HG02870 (cell line): Measurements from ENCODE around the gene PON1.
A peak's percentile ranks its signal among the peaks of the same experiment; 100 is the strongest.

ENCODE experiments used
- ATAC-seq: cut with Tn5 transposase; IDR thresholded peaks from one replicate; pipeline ENCODE4 v1.9.1; 2021; ENCODE audit warnings: mild to moderate bottlenecking, moderate library complexity; ENCODE audit not compliant: unreplicated experiment

PON1 gene

GRCh38 chr7:95324431-95324830 lies at the start of gene PON1:
TSS of gene PON1 (minus strand) at chr7:95324532. CDS start at chr7:95324475, 57 bp downstream.
- ATAC-seq: no peak

GRCh38 chr7:95373323-95373722 lies 49.0 kb upstream of the PON1 start:
- ATAC-seq: no peak

- ATAC-seq: no peak
These were observed 43.9 kb upstream of the PON1 start for GRCh38 chr7:95368235-95368634.

- ATAC-seq: no peak
These were observed 43.3 kb upstream of the PON1 start for GRCh38 chr7:95367606-95368005.

GRCh38 chr7:95365151-95365550 lies 40.8 kb upstream of the PON1 start:
- ATAC-seq: no peak

GRCh38 chr7:95357623-95358022 lies 33.3 kb upstream of the PON1 start:
- ATAC-seq: no peak

- no peak for ATAC-seq
These were observed 18.4 kb upstream of the PON1 start for GRCh38 chr7:95342642-95343307.

- no peak for ATAC-seq
These were observed 17.7 kb upstream of the PON1 start for GRCh38 chr7:95342029-95342428.

- no peak for ATAC-seq
These were observed 16.2 kb upstream of the PON1 start for GRCh38 chr7:95340491-95340890.

- ATAC-seq: no peak
These were observed 14.5 kb upstream of the PON1 start for GRCh38 chr7:95338832-95339231.

- ATAC-seq: no peak
These were observed 10.8 kb upstream of the PON1 start for GRCh38 chr7:95335093-95335492.

GRCh38 chr7:95334447-95334846 lies 10.1 kb upstream of the PON1 start:
- ATAC-seq: no peak

- ATAC-seq: peak; percentile 18
These were observed 6.6 kb upstream of the PON1 start for GRCh38 chr7:95330961-95331337.

GRCh38 chr7:95330204-95330960 lies 6.0 kb upstream of the PON1 start:
- peak; percentile 97 for ATAC-seq

- ATAC-seq: no peak
These were observed 3.0 kb upstream of the PON1 start for GRCh38 chr7:95327356-95327755.

- ATAC-seq: no peak
These were observed 762 bp downstream of the PON1 start for GRCh38 chr7:95323410-95324129.

GRCh38 chr7:95322854-95323253 lies 1.5 kb downstream of the PON1 start:
- no peak for ATAC-seq

GRCh38 chr7:95322396-95322795 lies 1.9 kb downstream of the PON1 start:
- ATAC-seq: no peak

- no peak for ATAC-seq
These were observed 2.6 kb downstream of the PON1 start for GRCh38 chr7:95321720-95322119.

GRCh38 chr7:95320651-95321050 lies 3.7 kb downstream of the PON1 start:
- ATAC-seq: no peak

GRCh38 chr7:95319570-95319969 lies 4.8 kb downstream of the PON1 start:
- no peak for ATAC-seq
